ENCODE results near the gene XG. TPM values are rescaled to one million over a fixed set of nuclear protein-coding genes. Genes with fewer than 3 reads are reported as not detected.

XG gene
- total RNA-seq, 2 donors from 2014 or later = 0.34 TPM; not detected in 1

DNA sequence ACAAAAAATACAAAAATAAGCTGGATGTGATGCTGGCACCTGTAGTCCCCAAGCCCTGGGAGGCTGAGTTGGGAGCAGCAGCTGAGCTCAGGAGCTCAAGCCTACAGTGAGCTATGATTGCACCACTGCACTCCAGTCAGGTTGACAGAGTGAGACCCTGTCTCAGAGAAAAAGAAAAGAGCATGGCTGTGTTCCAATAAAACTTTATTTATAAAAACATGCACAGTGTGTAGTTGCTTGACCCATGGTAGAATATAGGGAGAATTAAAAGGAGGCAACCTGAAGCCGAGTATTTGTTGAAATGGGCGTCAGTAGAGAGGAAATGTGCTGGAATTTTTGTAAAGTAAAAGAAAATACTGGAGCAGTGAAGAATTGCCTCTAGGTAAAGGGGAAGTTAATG lies 103.9 kb downstream of the XG start:
- no peaks in the 10 kb centered on the region for H3K9me3 ChIP-seq (ENCODE audit: control insufficient read depth, low read length, poor library complexity, severe bottlenecking)
- Mint-ChIP-seq H3K4me1 (no peaks in the 10 kb centered on the region), H3K27me3 (peaks cover 5% of the 10 kb centered on the region), H3K36me3 (ENCODE audit: low read depth) (no peaks in the 10 kb centered on the region), H3K27ac (no peak overlapping the region), H3K4me3 (no peak overlapping the region)
- no peak for DNase-seq
- no peak for ATAC-seq

DNA sequence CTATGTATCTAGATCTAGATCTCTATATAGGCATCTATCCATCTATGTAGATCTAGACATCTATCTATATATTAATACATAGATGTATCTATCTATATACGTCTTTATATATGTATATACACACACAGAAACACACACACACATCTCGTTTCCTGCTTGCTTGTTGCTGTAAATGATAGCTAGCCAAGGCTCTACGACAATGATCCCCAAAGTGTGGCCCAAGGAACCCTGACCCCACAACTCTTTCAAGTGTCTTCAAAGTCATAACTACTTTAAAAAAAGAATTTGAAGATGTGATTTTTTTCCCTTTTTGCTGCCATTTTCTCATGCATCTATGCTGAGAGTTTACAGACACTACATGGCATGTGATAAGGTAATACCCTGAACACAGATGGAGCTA lies 105.7 kb downstream of the XG start:
- no peak for DNase-seq
- Mint-ChIP-seq H3K36me3 (ENCODE audit: low read depth) (no peaks in the 10 kb centered on the region), H3K4me1 (no peaks in the 10 kb centered on the region), H3K27ac (no peak overlapping the region), H3K4me3 (no peak overlapping the region), H3K27me3 (peaks cover 5% of the 10 kb centered on the region)
- no peaks in the 10 kb centered on the region for H3K9me3 ChIP-seq (ENCODE audit: control insufficient read depth, low read length, poor library complexity, severe bottlenecking)
- no peak for ATAC-seq

- DNase-seq = no peak
- Mint-ChIP-seq H3K27ac (no peak overlapping the region), H3K4me3 (no peak overlapping the region), H3K27me3 (peaks cover 1% of the 10 kb centered on the region), H3K36me3 (ENCODE audit: low read depth) (no peaks in the 10 kb centered on the region), H3K4me1 (no peaks in the 10 kb centered on the region)
- no peak for ATAC-seq
- no peaks in the 10 kb centered on the region for H3K9me3 ChIP-seq (ENCODE audit: control insufficient read depth, low read length, poor library complexity, severe bottlenecking)
Measured at GRCh38 chrX:2859197-2859797, 107.5 kb downstream of the XG start.

DNA sequence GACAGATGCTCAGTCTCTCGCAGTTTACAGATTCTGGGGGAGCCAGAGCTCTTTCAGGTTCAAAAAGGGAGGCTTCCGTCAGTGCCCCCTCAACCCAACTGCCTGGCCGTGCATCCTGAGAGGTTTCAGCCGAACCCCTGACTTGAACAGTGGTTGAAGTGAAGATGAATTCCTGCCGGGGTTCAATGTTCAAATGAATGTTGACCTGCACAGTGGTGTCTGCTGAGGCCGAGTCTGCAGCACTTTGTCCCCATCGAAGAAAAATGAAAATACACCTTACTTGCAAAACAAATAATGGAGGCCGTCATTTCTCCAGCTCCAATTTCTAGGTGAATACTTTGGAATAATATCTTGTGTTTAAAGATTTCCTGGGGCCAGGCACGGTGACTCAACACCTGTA lies 110.6 kb downstream of the XG start:
- Mint-ChIP-seq H3K4me1 (no peaks in the 10 kb centered on the region), H3K4me3 (no peak overlapping the region), H3K36me3 (ENCODE audit: low read depth) (no peaks in the 10 kb centered on the region), H3K27ac (no peak overlapping the region), H3K27me3 (no peaks in the 10 kb centered on the region)
- DNase-seq (no peak), ATAC-seq (no peak)
- no peaks in the 10 kb centered on the region for H3K9me3 ChIP-seq (ENCODE audit: control insufficient read depth, low read length, poor library complexity, severe bottlenecking)

GRCh38 chrX:2863646-2864045 lies 111.8 kb downstream of the XG start:
- no peaks in the 10 kb centered on the region for H3K4me1 Mint-ChIP-seq
- DNase-seq (no peak), ATAC-seq (no peak)
- H3K27me3 Mint-ChIP-seq = no peaks in the 10 kb centered on the region
- H3K36me3 Mint-ChIP-seq (ENCODE audit: low read depth) = no peaks in the 10 kb centered on the region
- no peaks in the 10 kb centered on the region for H3K9me3 ChIP-seq (ENCODE audit: control insufficient read depth, low read length, poor library complexity, severe bottlenecking)
- no peak overlapping the region for H3K4me3 Mint-ChIP-seq
- no peak overlapping the region for H3K27ac Mint-ChIP-seq

Other genes starting within 250 kb of the XG start
- 100 to 1,000 TPM; 227 to 275 TPM for gene CD99, start 60.7 kb upstream of the XG start, total RNA-seq
- not detected for gene GYG2, start 76.9 kb downstream of the XG start, total RNA-seq
- 1 to 10 TPM; 2.2 to 3.6 TPM for gene ARSD, start 177.3 kb downstream of the XG start, total RNA-seq